H1 (cell line): ENCODE data around the gene TECR.

Source experiments
- EZH2 ChIP-seq: fragments of 200-600 bp; sonication (generic); IDR thresholded peaks from 2 replicates; pipeline ENCODE4 v1.7.1; 2012; ENCODE audit warnings: low read depth, mild to moderate bottlenecking, moderate library complexity, low read length, inconsistent platforms; ENCODE audit not compliant: severe bottlenecking
- JUND ChIP-seq: IDR thresholded peaks from 2 replicates; pipeline ENCODE4 v1.6.1; 2011; ENCODE audit warnings: mild to moderate bottlenecking, improper control_type of control experiment, low read length
- POLR2AphosphoS5 ChIP-seq: IDR thresholded peaks from 2 replicates; pipeline ENCODE4 v1.6.1; 2011; ENCODE audit warnings: low read depth, low read length
- RNF2 ChIP-seq: fragments of 200-900, 300-1000 bp; sonication (generic); IDR thresholded peaks from 2 replicates; pipeline ENCODE4 v1.7.1; 2016; ENCODE audit warnings: borderline replicate concordance, low read depth, mild to moderate bottlenecking, antibody characterized with exemption, low read length; ENCODE audit not compliant: poor library complexity, severe bottlenecking; ENCODE audit errors: missing control alignments

DNA sequence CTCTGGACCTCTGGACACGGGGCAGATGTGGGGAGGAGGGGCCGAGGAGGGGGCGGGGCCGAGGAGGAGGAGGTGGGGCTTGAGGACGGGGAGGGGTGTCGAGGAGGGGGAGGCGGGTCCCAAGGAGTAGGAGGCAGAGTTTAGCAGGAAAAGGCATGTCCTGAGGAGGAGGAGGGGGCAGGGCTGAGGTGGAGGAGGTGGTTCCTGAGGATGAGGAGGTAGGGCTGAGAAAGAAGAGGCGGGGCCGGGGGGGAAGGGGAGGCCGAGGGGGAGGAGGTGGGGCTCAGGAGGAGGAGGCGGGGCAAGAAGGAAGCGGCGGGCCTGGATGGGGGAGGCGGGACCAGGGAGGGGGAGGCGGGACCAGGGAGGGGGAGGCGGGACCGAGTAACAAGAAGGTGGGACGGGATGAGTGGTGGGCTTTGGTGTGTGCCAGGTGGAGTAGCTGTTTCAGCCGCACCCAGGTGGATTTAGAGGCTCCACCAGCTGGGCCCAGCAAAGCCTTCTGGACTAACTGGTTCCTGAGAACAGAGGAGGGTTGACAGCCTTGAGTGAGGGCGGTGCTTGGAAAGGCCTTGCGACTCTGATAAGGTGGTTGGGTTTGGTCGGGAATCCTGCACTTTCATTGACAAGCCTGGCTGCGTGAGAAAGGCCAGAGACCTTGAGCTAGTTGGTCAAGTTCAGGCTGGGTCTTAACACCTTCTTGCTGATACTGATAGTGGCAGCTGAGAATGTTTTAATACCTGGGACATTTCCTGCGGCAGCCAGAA, 7.7 kb downstream of the TECR start:
- no peak for TF ChIP-seq POLR2AphosphoS5
- TF ChIP-seq RNF2, result no peak
- TF ChIP-seq JUND, result no peak
- TF ChIP-seq EZH2, result no peak
